GF-D8 (cell line): ENCODE data around the gene DUSP2.
"Not testable (repeated sequence)": the region's sequence is repeated elsewhere in the genome, so short reads cannot be mapped to it uniquely, and the experiment has no call there.

Experiments
- DNase-seq: peaks from one replicate; lab custom pipeline; 2025; lab: John Stamatoyannopoulos, UW

Gene DUSP2

GRCh38 chr2:96161898-96162297 lies 16.7 kb upstream of the DUSP2 start:
- no peak for DNase-seq

- not testable (repeated sequence) for DNase-seq
Observed at GRCh38 chr2:96160366-96160765, 15.1 kb upstream of the DUSP2 start.

GRCh38 chr2:96159084-96159830 lies 14.0 kb upstream of the DUSP2 start:
- DNase-seq = no peak

- DNase-seq = no peak
Observed at GRCh38 chr2:96158554-96158940, 13.3 kb upstream of the DUSP2 start.

- no peak for DNase-seq
Observed at GRCh38 chr2:96157649-96158553, 12.7 kb upstream of the DUSP2 start.

- no peak for DNase-seq
Observed at GRCh38 chr2:96156926-96157648, 11.8 kb upstream of the DUSP2 start.

- no peak for DNase-seq
Observed at GRCh38 chr2:96156011-96156820, 11.0 kb upstream of the DUSP2 start.

GRCh38 chr2:96154506-96155380 lies 9.5 kb upstream of the DUSP2 start:
- DNase-seq = no peak

- DNase-seq = no peak
Observed at GRCh38 chr2:96153991-96154431, 8.8 kb upstream of the DUSP2 start.

GRCh38 chr2:96153291-96153713 lies 8.1 kb upstream of the DUSP2 start:
- no peak for DNase-seq

GRCh38 chr2:96152304-96153161 lies 7.3 kb upstream of the DUSP2 start:
- no peak for DNase-seq

GRCh38 chr2:96151595-96152303 lies 6.5 kb upstream of the DUSP2 start:
- no peak for DNase-seq

- no peak for DNase-seq
Observed at GRCh38 chr2:96150791-96151594, 5.8 kb upstream of the DUSP2 start.

GRCh38 chr2:96150007-96150640 lies 4.9 kb upstream of the DUSP2 start:
- no peak for DNase-seq

GRCh38 chr2:96148410-96149217 lies 3.4 kb upstream of the DUSP2 start:
- DNase-seq = peak; percentile 48

GRCh38 chr2:96147593-96148201 lies 2.5 kb upstream of the DUSP2 start:
- no peak for DNase-seq
